ENCODE data around the gene EEF2K. TPM values are rescaled to one million over a fixed set of nuclear protein-coding genes. Genes with fewer than 3 reads are reported as not detected.
"Not testable (repeated sequence)": the region's sequence is repeated elsewhere in the genome, so short reads cannot be mapped to it uniquely, and the experiment has no call there.

Gene EEF2K
- total RNA-seq, 2 donors from 2014 or later = 58.2 to 75.1 TPM

- intact Hi-C loops (cut with DNase I) = no loop called here
- no peaks in the 10 kb centered on the region for H3K36me3 ChIP-seq
- no peak overlapping the region for H3K4me3 ChIP-seq
- DNase-seq (ENCODE audit: low spot score) = no peak
- 89% methylated on average over 5 of the region's 5 CpGs for WGBS
- no peaks in the 10 kb centered on the region for H3K4me1 ChIP-seq (replicated peaks)
- H3K27me3 ChIP-seq (replicated peaks; ENCODE audit: insufficient read depth) = no peaks in the 10 kb centered on the region
- no peak overlapping the region for H3K27ac ChIP-seq
- TF ChIP-seq, protein P1, sequence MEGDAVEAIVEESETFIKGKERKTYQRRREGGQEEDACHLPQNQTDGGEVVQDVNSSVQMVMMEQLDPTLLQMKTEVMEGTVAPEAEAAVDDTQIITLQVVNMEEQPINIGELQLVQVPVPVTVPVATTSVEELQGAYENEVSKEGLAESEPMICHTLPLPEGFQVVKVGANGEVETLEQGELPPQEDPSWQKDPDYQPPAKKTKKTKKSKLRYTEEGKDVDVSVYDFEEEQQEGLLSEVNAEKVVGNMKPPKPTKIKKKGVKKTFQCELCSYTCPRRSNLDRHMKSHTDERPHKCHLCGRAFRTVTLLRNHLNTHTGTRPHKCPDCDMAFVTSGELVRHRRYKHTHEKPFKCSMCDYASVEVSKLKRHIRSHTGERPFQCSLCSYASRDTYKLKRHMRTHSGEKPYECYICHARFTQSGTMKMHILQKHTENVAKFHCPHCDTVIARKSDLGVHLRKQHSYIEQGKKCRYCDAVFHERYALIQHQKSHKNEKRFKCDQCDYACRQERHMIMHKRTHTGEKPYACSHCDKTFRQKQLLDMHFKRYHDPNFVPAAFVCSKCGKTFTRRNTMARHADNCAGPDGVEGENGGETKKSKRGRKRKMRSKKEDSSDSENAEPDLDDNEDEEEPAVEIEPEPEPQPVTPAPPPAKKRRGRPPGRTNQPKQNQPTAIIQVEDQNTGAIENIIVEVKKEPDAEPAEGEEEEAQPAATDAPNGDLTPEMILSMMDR (IDR thresholded peaks at IDR 0.05) = no peak
- no peak for TF ChIP-seq POLR2A (IDR thresholded peaks at IDR 0.05)
- no peak for TF ChIP-seq POLR2AphosphoS5 (IDR thresholded peaks at IDR 0.05)
- no peaks in the 10 kb centered on the region for H3K9me3 ChIP-seq
Observed at GRCh38 chr16:22164482-22164881, 41.6 kb upstream of the EEF2K start.

GRCh38 chr16:22165508-22166285 is 40.4 kb upstream of the EEF2K start:
- no peak overlapping the region for H3K27ac ChIP-seq
- no peaks in the 10 kb centered on the region for H3K27me3 ChIP-seq (replicated peaks; ENCODE audit: insufficient read depth)
- no peak for DNase-seq (ENCODE audit: low spot score)
- WGBS = 94% methylated on average over 14 of the region's 16 CpGs
- no peaks in the 10 kb centered on the region for H3K36me3 ChIP-seq
- no peaks in the 10 kb centered on the region for H3K9me3 ChIP-seq
- intact Hi-C loops (cut with DNase I) = no loop called here
- H3K4me1 ChIP-seq (replicated peaks) = no peaks in the 10 kb centered on the region
- H3K4me3 ChIP-seq = no peak overlapping the region
- TF ChIP-seq POLR2A (IDR thresholded peaks at IDR 0.05) (no peak), POLR2AphosphoS5 (IDR thresholded peaks at IDR 0.05) (no peak)
- TF ChIP-seq, protein P1 (IDR thresholded peaks at IDR 0.05) = no peak

- Histone ChIP-seq H3K27me3 (replicated peaks; ENCODE audit: insufficient read depth) (no peaks in the 10 kb centered on the region), H3K4me3 (no peak overlapping the region), H3K27ac (no peak overlapping the region), H3K36me3 (no peaks in the 10 kb centered on the region), H3K9me3 (no peaks in the 10 kb centered on the region), H3K4me1 (replicated peaks) (no peaks in the 10 kb centered on the region)
- intact Hi-C loops (cut with DNase I) = no loop called here
- WGBS = 98% methylated on average over 5 of the region's 6 CpGs
- no peak for DNase-seq (ENCODE audit: low spot score)
- TF ChIP-seq POLR2A (IDR thresholded peaks at IDR 0.05) (no peak), POLR2AphosphoS5 (IDR thresholded peaks at IDR 0.05) (no peak)
- TF ChIP-seq, protein P1 (IDR thresholded peaks at IDR 0.05) = no peak
Observed at GRCh38 chr16:22171953-22172352, 34.1 kb upstream of the EEF2K start.

- H3K4me1 ChIP-seq (replicated peaks); H3K27me3 ChIP-seq (replicated peaks; ENCODE audit: insufficient read depth); intact Hi-C loops (cut with DNase I); H3K27ac ChIP-seq; DNase-seq (ENCODE audit: low spot score); H3K4me3 ChIP-seq; H3K36me3 ChIP-seq; H3K9me3 ChIP-seq: not testable (repeated sequence)
- 92% methylated on average over 1 of the region's 1 CpG for WGBS
Observed at GRCh38 chr16:22172642-22173041, 33.4 kb upstream of the EEF2K start.

DNA sequence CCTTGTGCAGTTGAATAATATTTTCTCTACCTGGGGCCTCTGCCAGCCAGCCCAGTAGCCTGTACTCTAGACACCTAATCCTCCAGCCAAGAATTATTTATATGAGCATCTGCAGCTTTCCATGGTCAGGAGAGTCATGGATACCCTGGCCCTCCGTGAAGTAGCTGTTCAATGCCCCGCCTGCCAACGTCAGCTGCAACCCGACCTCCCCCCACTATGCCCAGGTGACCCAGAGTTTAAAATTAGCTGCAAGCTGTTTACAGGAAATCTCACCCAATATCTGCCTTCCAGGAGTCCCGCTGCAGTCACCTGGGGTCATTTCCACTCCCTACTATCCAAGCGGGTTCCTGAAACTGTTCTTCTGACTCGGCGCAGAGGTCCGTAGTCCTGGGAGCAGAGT is 31.4 kb upstream of the EEF2K start:
- intact Hi-C loops (cut with DNase I) = no loop called here
- 69% methylated on average over 9 of the region's 9 CpGs for WGBS
- Histone ChIP-seq H3K4me3 (no peak overlapping the region), H3K9me3 (no peaks in the 10 kb centered on the region), H3K27me3 (replicated peaks; ENCODE audit: insufficient read depth) (no peaks in the 10 kb centered on the region), H3K4me1 (replicated peaks) (no peaks in the 10 kb centered on the region), H3K27ac (no peak overlapping the region), H3K36me3 (no peaks in the 10 kb centered on the region)
- no peak for DNase-seq (ENCODE audit: low spot score)
- TF ChIP-seq POLR2AphosphoS5 (IDR thresholded peaks at IDR 0.05) = no peak
- TF ChIP-seq, protein P1 (IDR thresholded peaks at IDR 0.05) = no peak
- TF ChIP-seq POLR2A (IDR thresholded peaks at IDR 0.05) = no peak

All from prostate gland (tissue), 2 donors.